Muscle of leg (tissue), 11 donors: Measurements from ENCODE around the gene C2CD4C. TPM values are rescaled to one million over a fixed set of nuclear protein-coding genes. Genes with fewer than 3 reads are reported as not detected.
"Not testable (repeated sequence)": the region's sequence is repeated elsewhere in the genome, so short reads cannot be mapped to it uniquely, and the experiment has no call there.

Source experiments
- DNase-seq: peaks from one replicate; pipeline ENCODE4 v3.0.0; 2013
- H3K27ac ChIP-seq: one replicate; pipeline ENCODE4 v1.5.1; 2013; ENCODE audit warnings: mild to moderate bottlenecking, low read length, control low read depth
- H3K27me3 ChIP-seq: one replicate; pipeline ENCODE4 v1.6.1; 2013; ENCODE audit warnings: low read length; ENCODE audit not compliant: control insufficient read depth, insufficient read depth
- H3K36me3 ChIP-seq: one replicate; pipeline ENCODE4 v1.6.1; 2013; ENCODE audit warnings: low read length; ENCODE audit not compliant: control insufficient read depth, insufficient read depth
- H3K4me1 ChIP-seq: one replicate; pipeline ENCODE4 v1.6.1; 2013; ENCODE audit warnings: low read length; ENCODE audit not compliant: control insufficient read depth, insufficient read depth
- H3K4me3 ChIP-seq: one replicate; pipeline ENCODE4 v1.5.1; 2013; ENCODE audit warnings: low read length, control low read depth
- H3K9me3 ChIP-seq: replicated peaks from 2 replicates; pipeline ENCODE4 v1.6.1; 2013; ENCODE audit warnings: low read depth, low read length; ENCODE audit not compliant: control insufficient read depth
- WGBS: methylation state at CpG from one replicate; pipeline ENCODE4 v1.1.5; 2013; ENCODE audit warnings: missing lambda C conversion rate; ENCODE audit not compliant: insufficient coverage; 5-methylcytosine and 5-hydroxymethylcytosine counted together
- polyA plus RNA-seq, 8 donors: library from polyadenylated mRNA; unstranded; fragments of 120-200 nt; gene quantifications; one replicate each; pipeline versions ENCODE4 v1.2.1 to v1.2.3, GENCODE V29; 2013; ENCODE audit warnings: inconsistent platforms in 1 of 8, low replicate concordance in 1 of 8; ENCODE audit not compliant: insufficient read length in 8 of 8, insufficient read depth in 1 of 8
- total RNA-seq: library from RNA; stranded (reverse); fragments of 120-200 nt; gene quantifications from one replicate; pipeline ENCODE4 v1.2.4, GENCODE V29; 2013

Gene C2CD4C
- total and polyA plus RNA-seq, 9 donors: 1.2 to 1.9 (median 1.3) TPM

DNA sequence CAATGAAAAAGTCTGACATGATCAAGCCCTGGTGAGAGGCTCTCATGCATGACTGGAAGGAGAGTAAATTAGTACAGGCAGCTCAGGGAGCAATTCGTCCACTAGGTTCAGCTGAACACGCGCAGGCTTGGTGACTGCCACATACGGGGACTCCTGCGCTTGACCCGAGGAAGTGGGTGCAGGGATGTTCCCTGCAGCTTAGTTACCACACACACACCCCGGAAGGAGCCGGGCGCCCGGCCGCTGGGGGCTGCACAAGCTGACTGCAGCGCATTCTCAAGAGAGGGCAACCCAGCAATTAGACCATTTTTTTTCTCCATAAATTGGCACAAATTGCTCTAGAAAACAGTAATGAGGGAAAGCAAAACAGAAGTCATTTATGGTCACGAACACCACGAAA, 41.4 kb downstream of the C2CD4C start:
- peaks cover 11% of the 10 kb centered on the region for H3K27me3 ChIP-seq
- 83% methylated on average over 7 of the region's 14 CpGs for WGBS

DNA sequence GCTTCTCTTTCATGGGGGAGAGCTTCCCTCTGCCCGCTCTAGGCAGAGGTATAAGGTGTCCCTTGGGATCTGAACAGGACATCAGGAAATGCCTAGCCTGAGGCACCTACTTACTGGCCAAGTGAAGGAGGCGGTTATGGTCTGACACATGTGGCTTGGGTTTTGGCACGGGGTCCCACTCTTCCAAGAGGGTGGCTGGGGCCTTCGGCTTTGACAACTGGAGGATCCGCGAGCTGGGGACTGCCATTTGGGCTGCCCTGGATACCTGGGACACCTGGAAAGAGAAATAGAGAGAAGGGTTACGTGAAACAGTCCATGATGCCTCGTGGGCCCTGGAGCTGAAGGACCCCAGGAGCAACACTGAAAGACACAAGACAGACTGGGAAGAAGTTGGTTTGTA, 42.0 kb downstream of the C2CD4C start:
- peaks cover 16% of the 10 kb centered on the region for H3K4me1 ChIP-seq
- 93% methylated on average over 4 of the region's 8 CpGs for WGBS
- H3K27me3 ChIP-seq: peaks cover 11% of the 10 kb centered on the region
- H3K36me3 ChIP-seq: no peaks in the 10 kb centered on the region
- no peak overlapping the region for H3K4me3 ChIP-seq
- DNase-seq: no peak
- no peak overlapping the region for H3K27ac ChIP-seq
- H3K9me3 ChIP-seq: no peaks in the 10 kb centered on the region

More for the DNA sequence above, 41.4 kb downstream of the C2CD4C start:
- no peaks in the 10 kb centered on the region for H3K36me3 ChIP-seq
- H3K27ac ChIP-seq: no peak overlapping the region
- DNase-seq: no peak
- H3K4me1 ChIP-seq: peaks cover 22% of the 10 kb centered on the region
- H3K9me3 ChIP-seq: no peaks in the 10 kb centered on the region
- no peak overlapping the region for H3K4me3 ChIP-seq

DNA sequence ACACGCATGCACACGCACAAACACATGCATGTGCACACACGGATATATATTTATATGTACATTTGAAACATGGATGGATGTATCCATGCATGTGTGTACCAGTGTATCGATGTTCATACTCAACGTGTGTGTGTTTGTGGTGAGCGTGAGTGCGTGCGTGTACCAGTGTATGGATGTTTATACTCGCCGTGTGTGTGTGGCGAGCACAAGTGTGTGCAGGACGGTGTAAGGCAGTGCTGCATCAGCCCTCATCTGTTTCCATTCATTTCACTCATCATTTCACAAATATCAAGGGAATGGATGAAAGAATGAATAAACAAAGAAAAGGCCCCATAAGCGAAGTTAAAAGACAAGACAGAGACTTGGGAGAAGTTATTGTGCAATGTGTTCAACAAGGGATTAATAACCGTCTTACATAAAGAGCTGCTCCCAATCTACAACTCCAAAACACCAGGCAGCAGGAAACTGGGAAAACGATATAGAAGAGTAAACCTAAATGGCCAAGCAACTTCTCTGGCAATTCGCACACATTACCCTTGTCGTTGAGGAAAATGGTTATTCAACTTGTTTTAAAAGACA, 42.7 kb downstream of the C2CD4C start:
- H3K27me3 ChIP-seq: peaks cover 7% of the 10 kb centered on the region
- 97% methylated on average over 4 of the region's 17 CpGs for WGBS
- H3K9me3 ChIP-seq: no peaks in the 10 kb centered on the region
- DNase-seq: no peak
- H3K36me3 ChIP-seq: no peaks in the 10 kb centered on the region
- no peak overlapping the region for H3K4me3 ChIP-seq
- H3K27ac ChIP-seq: no peak overlapping the region
- peaks cover 10% of the 10 kb centered on the region for H3K4me1 ChIP-seq

DNA sequence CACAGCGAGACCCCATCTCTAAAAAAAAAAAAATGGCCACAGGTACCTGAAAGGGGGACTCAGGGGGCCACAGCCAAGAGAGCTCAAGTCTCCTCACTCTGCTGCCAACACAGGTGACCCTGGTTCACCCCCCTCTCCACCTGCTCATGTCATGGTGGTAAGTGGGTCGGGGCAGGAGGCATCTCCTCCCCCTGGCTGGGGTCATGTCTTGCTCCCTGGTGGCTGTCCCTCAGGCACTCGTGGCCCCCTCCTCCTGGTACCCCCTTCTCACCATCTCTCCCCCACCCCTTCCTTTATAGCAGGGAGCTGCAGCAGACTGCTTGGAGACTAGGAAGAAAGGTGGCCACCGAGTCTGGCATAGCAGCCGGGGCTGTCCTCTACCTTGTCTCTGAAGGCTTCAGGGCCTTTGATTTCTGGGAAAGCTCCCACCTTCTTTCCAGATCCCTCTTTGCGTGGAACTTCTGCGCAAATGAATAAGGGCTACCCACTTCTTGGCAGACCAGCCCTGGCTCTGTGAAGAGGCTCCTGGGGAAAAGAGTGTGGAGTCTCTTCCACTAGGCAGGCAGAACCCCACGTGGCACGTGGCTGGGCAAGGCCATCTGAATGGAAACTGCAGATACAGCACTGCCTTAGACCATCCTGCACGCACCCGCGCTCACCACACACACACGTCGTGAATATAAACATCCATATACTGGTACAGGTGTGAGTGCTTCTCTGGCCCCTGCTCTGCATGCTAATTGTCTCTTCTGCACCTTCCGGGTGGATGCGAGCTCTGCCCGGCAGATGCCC, 44.3 kb downstream of the C2CD4C start:
- H3K4me1 ChIP-seq: peaks cover 4% of the 10 kb centered on the region
- H3K9me3 ChIP-seq: no peaks in the 10 kb centered on the region
- no peaks in the 10 kb centered on the region for H3K36me3 ChIP-seq
- 74% methylated on average over 9 of the region's 17 CpGs for WGBS
- H3K27ac ChIP-seq: no peak overlapping the region
- DNase-seq: no peak
- H3K27me3 ChIP-seq: peaks cover 3% of the 10 kb centered on the region
- H3K4me3 ChIP-seq: no peak overlapping the region

DNA sequence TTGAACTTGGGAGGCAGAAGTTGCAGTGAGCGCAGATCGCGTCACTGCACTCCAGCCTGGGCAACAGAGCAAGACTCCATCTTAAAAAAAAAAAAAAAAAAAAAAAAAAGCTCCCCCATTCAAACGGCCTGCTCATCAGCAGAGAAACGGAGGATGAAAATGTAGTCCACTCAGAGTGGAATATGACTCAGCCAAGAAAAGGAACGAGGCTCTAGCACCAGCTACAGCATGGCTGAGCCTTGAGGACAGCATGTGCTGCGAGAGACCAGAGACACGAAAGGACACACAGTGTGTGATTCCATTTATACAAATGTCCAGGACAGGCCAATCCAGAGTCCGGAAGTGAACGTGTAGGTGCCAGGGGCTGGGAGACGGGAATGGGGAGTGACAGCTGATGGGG, 46.3 kb downstream of the C2CD4C start:
- 76% methylated on average over 7 of the region's 11 CpGs for WGBS
- no peaks in the 10 kb centered on the region for H3K36me3 ChIP-seq
- H3K9me3 ChIP-seq: no peaks in the 10 kb centered on the region
- H3K27ac ChIP-seq: no peak overlapping the region
- no peak overlapping the region for H3K4me3 ChIP-seq
- H3K4me1 ChIP-seq: peaks cover 5% of the 10 kb centered on the region
- no peak for DNase-seq
- peaks cover 3% of the 10 kb centered on the region for H3K27me3 ChIP-seq

DNA sequence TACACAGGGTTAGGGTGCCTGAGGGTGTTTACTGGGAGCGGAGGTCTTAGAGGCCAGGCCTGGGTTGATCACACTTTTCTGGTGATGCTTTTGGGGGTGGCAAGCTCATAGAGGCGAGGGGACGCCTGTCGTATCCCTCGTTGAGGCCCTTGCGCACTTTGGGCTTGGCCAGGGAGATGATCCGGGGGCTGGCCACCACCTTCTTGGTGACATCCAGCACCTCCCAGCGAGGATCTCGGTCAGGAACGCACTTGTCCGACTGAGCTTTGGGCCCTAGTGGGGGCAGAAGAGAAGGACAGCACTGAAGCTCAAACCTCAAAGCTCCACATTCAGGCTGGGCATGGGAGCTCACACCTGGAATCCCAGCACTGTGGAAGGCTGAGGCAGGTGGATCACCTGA, 46.8 kb downstream of the C2CD4C start:
- no peak overlapping the region for H3K27ac ChIP-seq
- peaks cover 3% of the 10 kb centered on the region for H3K27me3 ChIP-seq
- no peak for DNase-seq
- no peak overlapping the region for H3K4me3 ChIP-seq
- H3K4me1 ChIP-seq: peaks cover 5% of the 10 kb centered on the region
- H3K9me3 ChIP-seq: no peaks in the 10 kb centered on the region
- no peaks in the 10 kb centered on the region for H3K36me3 ChIP-seq
- WGBS: 89% methylated on average over 11 of the region's 11 CpGs

DNA sequence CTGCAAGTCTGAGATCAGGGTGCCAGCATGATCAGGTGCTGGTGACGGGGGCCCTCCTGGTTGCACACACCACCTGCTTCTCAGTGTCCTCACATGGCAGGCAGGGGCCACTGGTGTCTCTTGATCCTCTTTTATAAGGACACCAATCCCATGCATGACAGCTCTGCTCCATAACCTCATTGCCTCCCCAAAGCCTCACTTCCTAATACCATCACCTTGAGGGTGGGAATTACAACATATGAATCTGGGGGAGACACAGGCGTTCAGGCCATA, 49.4 kb downstream of the C2CD4C start:
- no peaks in the 10 kb centered on the region for H3K36me3 ChIP-seq
- H3K4me1 ChIP-seq: peaks cover 5% of the 10 kb centered on the region
- H3K27ac ChIP-seq: no peak overlapping the region
- no peak for DNase-seq
- no peaks in the 10 kb centered on the region for H3K9me3 ChIP-seq
- H3K4me3 ChIP-seq: no peak overlapping the region
- WGBS: 92% methylated on average over 2 of the region's 2 CpGs
- H3K27me3 ChIP-seq: no peaks in the 10 kb centered on the region

DNA sequence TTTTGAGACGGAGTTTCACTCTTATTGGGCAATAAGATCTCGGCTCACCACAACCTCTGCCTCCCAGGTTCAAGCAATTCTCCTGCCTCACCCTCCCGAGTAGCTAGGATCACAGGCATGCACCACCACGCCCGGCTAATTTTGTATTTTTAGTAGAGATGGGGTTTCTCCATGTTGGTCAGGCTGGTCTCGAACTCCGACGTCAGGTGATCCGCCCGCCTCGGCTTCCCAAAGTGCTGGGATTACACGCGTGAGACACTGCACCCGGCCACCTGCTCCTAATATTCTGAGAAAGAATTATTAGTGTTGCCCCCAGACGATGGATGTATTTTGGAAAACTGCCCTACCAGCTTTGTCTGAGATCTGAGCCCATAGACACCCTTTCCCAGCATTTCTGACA, 53.4 kb downstream of the C2CD4C start:
- 92% methylated on average over 10 of the region's 15 CpGs for WGBS
- not testable (repeated sequence) for H3K4me1 ChIP-seq, H3K36me3 ChIP-seq, H3K4me3 ChIP-seq, H3K27ac ChIP-seq, H3K27me3 ChIP-seq, DNase-seq
- peaks cover 10% of the 10 kb centered on the region for H3K9me3 ChIP-seq

Other genes with a start within 250 kb of the C2CD4C start
- gene PLPP2, start 117.7 kb downstream of the C2CD4C start, total RNA-seq: 0.58 TPM
- gene PLPP2, start 117.7 kb downstream of the C2CD4C start, polyA plus RNA-seq: 1 to 10 TPM in 2 of 8 donors, under 1 TPM in 6; 0.21 to 1.6 (median 0.42) TPM
- 17.2 TPM for gene MIER2, start 64.4 kb downstream of the C2CD4C start, total RNA-seq
- 10 to 100 TPM; 21.3 to 33.5 (median 28.9) TPM for gene MIER2, start 64.4 kb downstream of the C2CD4C start, polyA plus RNA-seq
- gene SHC2, start 51.9 kb upstream of the C2CD4C start, total RNA-seq: 13.9 TPM
- 10 to 100 TPM; 22.3 to 46.6 (median 31.6) TPM for gene SHC2, start 51.9 kb upstream of the C2CD4C start, polyA plus RNA-seq
- gene MADCAM1, start 87.3 kb upstream of the C2CD4C start, total RNA-seq: 4.0 TPM
- 10 to 100 TPM in 5 of 8 donors, 1 to 10 TPM in 3; 5.1 to 15.7 (median 10.7) TPM for gene MADCAM1, start 87.3 kb upstream of the C2CD4C start, polyA plus RNA-seq
- 15.1 TPM for gene TPGS1, start 98.3 kb upstream of the C2CD4C start, total RNA-seq
- gene TPGS1, start 98.3 kb upstream of the C2CD4C start, polyA plus RNA-seq: 10 to 100 TPM in 6 of 8 donors, 1 to 10 TPM in 2; 8.6 to 12.7 (median 11.8) TPM
- 80.2 TPM for gene CDC34, start 122.6 kb upstream of the C2CD4C start, total RNA-seq
- 10 to 100 TPM; 74.9 to 86.6 (median 80.2) TPM for gene CDC34, start 122.6 kb upstream of the C2CD4C start, polyA plus RNA-seq
- gene GZMM, start 134.9 kb upstream of the C2CD4C start, total RNA-seq: 0.22 TPM
- gene GZMM, start 134.9 kb upstream of the C2CD4C start, polyA plus RNA-seq: under 1 TPM in 7 of 8 donors, not detected in 1; 0.15 to 0.56 (median 0.26) TPM
- 160 TPM for gene BSG, start 163.4 kb upstream of the C2CD4C start, total RNA-seq
- gene BSG, start 163.4 kb upstream of the C2CD4C start, polyA plus RNA-seq: 100 to 1,000 TPM; 197 to 260 (median 229) TPM
- 0.13 TPM for gene HCN2, start 180.7 kb upstream of the C2CD4C start, total RNA-seq
- under 1 TPM; 0.16 to 0.46 (median 0.31) TPM for gene HCN2, start 180.7 kb upstream of the C2CD4C start, polyA plus RNA-seq
- gene POLRMT, start 224.4 kb upstream of the C2CD4C start, total RNA-seq: 28.6 TPM
- gene POLRMT, start 224.4 kb upstream of the C2CD4C start, polyA plus RNA-seq: 10 to 100 TPM; 30.0 to 42.7 (median 34.4) TPM
- gene FGF22, start 230.7 kb upstream of the C2CD4C start, total RNA-seq: 0.04 TPM
- gene FGF22, start 230.7 kb upstream of the C2CD4C start, polyA plus RNA-seq: under 1 TPM; 0.07 to 0.38 (median 0.15) TPM